DOHH2 (cell line): Measurements from ENCODE around the gene COLEC12.

ENCODE experiments used
- H3F3A ChIP-seq: fragments of 200-600 bp; sonication (generic), shearing (Covaris generic); 2 replicates; pipeline ENCODE4 v1.6.0; 2016; ENCODE audit warnings: antibody characterized with exemption, mild to moderate bottlenecking; ENCODE audit not compliant: control insufficient read depth, insufficient read depth
- H3K27ac ChIP-seq: fragments of 200-600 bp; sonication (generic); 2 replicates; pipeline ENCODE4 v1.5.1; 2014; ENCODE audit warnings: low read depth, mild to moderate bottlenecking, low read length, moderate library complexity
- H3K27me3 ChIP-seq: fragments of 200-600 bp; sonication (generic); 2 replicates; pipeline ENCODE4 v1.6.1; 2014; ENCODE audit warnings: mild to moderate bottlenecking, low read length, mixed read lengths; ENCODE audit not compliant: control insufficient read depth
- H3K36me3 ChIP-seq: fragments of 200-600 bp; sonication (generic); 2 replicates; pipeline ENCODE4 v1.6.1; 2014; ENCODE audit warnings: mild to moderate bottlenecking, low read length, moderate library complexity, mixed read lengths; ENCODE audit not compliant: control insufficient read depth
- H3K4me1 ChIP-seq: fragments of 200-600 bp; sonication (generic); 2 replicates; pipeline ENCODE4 v1.6.1; 2014; ENCODE audit warnings: mild to moderate bottlenecking, low read length, mixed read lengths; ENCODE audit not compliant: control insufficient read depth
- H3K4me2 ChIP-seq: fragments of 200-600 bp; sonication (generic); 2 replicates; pipeline ENCODE4 v1.6.0; 2014; ENCODE audit warnings: mild to moderate bottlenecking, low read length, moderate library complexity
- H3K4me3 ChIP-seq: fragments of 200-600 bp; sonication (generic); 2 replicates; pipeline ENCODE4 v1.5.1; 2014; ENCODE audit warnings: mild to moderate bottlenecking, low read length, mixed read lengths
- H3K79me2 ChIP-seq: fragments of 200-600 bp; sonication (generic); 2 replicates; pipeline ENCODE4 v1.6.1; 2014; ENCODE audit warnings: mild to moderate bottlenecking, low read length, mixed read lengths; ENCODE audit not compliant: control insufficient read depth
- H3K9me2 ChIP-seq: fragments of 200-600 bp; sonication (generic); replicated peaks from 2 replicates; pipeline ENCODE4 v1.6.1; 2014; ENCODE audit warnings: mild to moderate bottlenecking, low read length, mixed read lengths; ENCODE audit not compliant: control insufficient read depth
- H3K9me3 ChIP-seq: fragments of 200-600 bp; sonication (generic); 2 replicates; pipeline ENCODE4 v1.6.1; 2014; ENCODE audit warnings: antibody characterized with exemption, low read length, mixed read lengths; ENCODE audit not compliant: control insufficient read depth, insufficient read depth
- H4K20me1 ChIP-seq: fragments of 200-600 bp; sonication (generic); 2 replicates; pipeline ENCODE4 v1.6.0; 2014; ENCODE audit warnings: low read depth, mild to moderate bottlenecking, antibody characterized with exemption, low read length, moderate library complexity; ENCODE audit not compliant: control insufficient read depth, insufficient read depth
- EZH2phosphoT487 ChIP-seq: fragments of 200-600 bp; sonication (generic); IDR thresholded peaks from 2 replicates; pipeline ENCODE4 v1.6.1; 2017; ENCODE audit warnings: borderline replicate concordance, mild to moderate bottlenecking, antibody characterized with exemption, low read length, moderate library complexity, mixed read lengths
- TF ChIP-seq, protein P1 (sequence below): fragments of 200-600 bp; sonication (generic); IDR thresholded peaks from one replicate; pipeline ENCODE4 v1.5.1; 2014; ENCODE audit warnings: antibody characterized with exemption, mild to moderate bottlenecking, low read depth, low read length; ENCODE audit not compliant: poor library complexity, severe bottlenecking

The COLEC12 gene

DNA sequence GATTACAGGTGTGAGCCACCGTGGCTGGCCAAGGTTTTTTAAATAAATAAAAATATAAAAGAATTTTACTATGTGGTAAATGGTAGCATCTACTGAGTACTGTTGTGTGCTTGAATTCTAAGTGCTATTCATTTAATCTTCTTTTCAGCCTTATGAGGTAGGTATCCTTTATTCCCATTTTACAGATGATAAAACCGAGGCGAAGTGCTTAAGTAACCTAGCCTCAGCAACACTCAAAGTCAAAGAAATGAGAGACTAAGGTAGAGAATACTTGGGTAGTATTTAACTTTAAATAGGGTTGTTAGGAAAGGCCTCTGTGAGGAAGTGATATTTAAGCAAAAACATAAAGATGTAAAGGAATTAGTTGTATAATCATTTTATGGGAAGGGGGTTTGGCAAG is 227.0 kb downstream of the COLEC12 start:
- Histone ChIP-seq H3K27me3 (no peaks in the 10 kb centered on the region), H3F3A (peaks cover 5% of the 10 kb centered on the region; the same call in 1 of the 2 replicates), H3K27ac (no peak overlapping the region), H3K36me3 (peaks cover 9% of the 10 kb centered on the region; the same call in 1 of the 2 replicates), H3K79me2 (peaks cover 18% of the 10 kb centered on the region), H4K20me1 (no peaks in the 10 kb centered on the region), H3K9me2 (no peaks in the 10 kb centered on the region), H3K4me3 (no peak overlapping the region), H3K9me3 (no peaks in the 10 kb centered on the region), H3K4me1 (peaks cover 14% of the 10 kb centered on the region), H3K4me2 (no peak overlapping the region)
- TF ChIP-seq EZH2phosphoT487: no peak
- TF ChIP-seq, protein P1, sequence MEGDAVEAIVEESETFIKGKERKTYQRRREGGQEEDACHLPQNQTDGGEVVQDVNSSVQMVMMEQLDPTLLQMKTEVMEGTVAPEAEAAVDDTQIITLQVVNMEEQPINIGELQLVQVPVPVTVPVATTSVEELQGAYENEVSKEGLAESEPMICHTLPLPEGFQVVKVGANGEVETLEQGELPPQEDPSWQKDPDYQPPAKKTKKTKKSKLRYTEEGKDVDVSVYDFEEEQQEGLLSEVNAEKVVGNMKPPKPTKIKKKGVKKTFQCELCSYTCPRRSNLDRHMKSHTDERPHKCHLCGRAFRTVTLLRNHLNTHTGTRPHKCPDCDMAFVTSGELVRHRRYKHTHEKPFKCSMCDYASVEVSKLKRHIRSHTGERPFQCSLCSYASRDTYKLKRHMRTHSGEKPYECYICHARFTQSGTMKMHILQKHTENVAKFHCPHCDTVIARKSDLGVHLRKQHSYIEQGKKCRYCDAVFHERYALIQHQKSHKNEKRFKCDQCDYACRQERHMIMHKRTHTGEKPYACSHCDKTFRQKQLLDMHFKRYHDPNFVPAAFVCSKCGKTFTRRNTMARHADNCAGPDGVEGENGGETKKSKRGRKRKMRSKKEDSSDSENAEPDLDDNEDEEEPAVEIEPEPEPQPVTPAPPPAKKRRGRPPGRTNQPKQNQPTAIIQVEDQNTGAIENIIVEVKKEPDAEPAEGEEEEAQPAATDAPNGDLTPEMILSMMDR: no peak

DNA sequence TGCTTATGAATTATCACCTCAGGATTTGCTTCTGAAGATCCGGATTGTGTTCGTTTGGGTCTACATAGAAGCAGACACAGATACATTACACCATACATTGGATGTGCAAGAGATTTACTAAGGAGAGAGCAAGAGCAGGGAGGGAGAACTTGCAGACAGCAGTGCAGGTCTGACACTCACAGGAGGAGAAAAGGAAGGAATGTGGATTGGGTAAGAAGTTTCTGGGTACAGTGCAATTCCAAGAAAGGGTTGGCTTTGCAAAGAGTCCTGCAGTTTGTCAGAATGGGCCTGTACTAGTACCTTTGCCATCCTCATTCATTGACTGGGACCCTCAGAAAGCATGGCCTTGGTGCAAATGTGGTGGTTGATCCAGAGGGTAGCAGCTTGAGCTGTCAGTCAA is 227.9 kb downstream of the COLEC12 start:
- Histone ChIP-seq H3K4me2 (no peak overlapping the region), H3K9me3 (no peaks in the 10 kb centered on the region), H3K4me1 (peaks cover 14% of the 10 kb centered on the region), H3F3A (peaks cover 5% of the 10 kb centered on the region; the same call in 1 of the 2 replicates), H4K20me1 (no peaks in the 10 kb centered on the region), H3K36me3 (peaks cover 13% of the 10 kb centered on the region; the same call in 1 of the 2 replicates), H3K4me3 (no peak overlapping the region), H3K27me3 (no peaks in the 10 kb centered on the region), H3K79me2 (peaks cover 27% of the 10 kb centered on the region), H3K9me2 (no peaks in the 10 kb centered on the region), H3K27ac (no peak overlapping the region)
- TF ChIP-seq, protein P1: no peak
- TF ChIP-seq EZH2phosphoT487: no peak

DNA sequence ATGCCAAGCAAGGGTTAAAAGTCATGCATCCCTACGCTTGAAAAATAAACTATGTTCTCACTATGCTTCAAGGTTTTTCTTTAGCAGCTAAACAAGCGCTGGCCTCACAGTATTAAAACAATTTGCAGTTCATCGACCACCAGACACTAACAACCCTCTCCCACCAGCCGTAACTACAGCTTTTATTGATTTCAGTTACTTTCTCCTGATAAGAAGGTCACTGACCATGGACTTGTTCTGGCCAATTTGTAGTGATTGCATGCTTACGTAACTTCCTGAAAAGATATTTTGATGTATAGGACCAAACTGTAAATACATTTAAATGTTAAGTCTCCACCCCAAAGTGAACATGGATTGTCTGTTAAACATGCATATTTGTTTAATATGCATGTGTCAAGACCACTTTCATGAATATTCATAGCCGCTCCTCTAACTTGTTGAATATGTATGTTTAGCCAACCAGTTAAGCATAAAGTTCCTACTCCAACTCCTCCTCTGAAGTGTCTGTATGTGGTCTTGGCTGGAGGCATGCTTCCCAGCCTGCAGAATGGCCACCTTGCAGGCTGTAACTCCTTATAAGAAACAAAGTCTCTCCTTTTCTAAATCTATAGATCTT is 230.9 kb downstream of the COLEC12 start:
- H3K4me3 ChIP-seq: peak overlapping the region; percentile 94
- H3K4me2 ChIP-seq: peak overlapping the region; percentile 100

More for the DNA sequence above, 230.9 kb downstream of the COLEC12 start:
- no peak for TF ChIP-seq EZH2phosphoT487
- TF ChIP-seq, protein P1: no peak
- Histone ChIP-seq H3K36me3 (peaks cover 36% of the 10 kb centered on the region), H3K27me3 (no peaks in the 10 kb centered on the region), H3K9me3 (no peaks in the 10 kb centered on the region), H4K20me1 (peaks cover 6% of the 10 kb centered on the region; the same call in 1 of the 2 replicates), H3F3A (peaks cover 5% of the 10 kb centered on the region; the same call in 1 of the 2 replicates), H3K79me2 (peaks cover 56% of the 10 kb centered on the region), H3K9me2 (no peaks in the 10 kb centered on the region), H3K4me1 (peaks cover 32% of the 10 kb centered on the region), H3K27ac (no peak overlapping the region)
